IPS-18c (cell line): ENCODE data around the gene GUCY1B1.
"Not testable (repeated sequence)": the region's sequence is repeated elsewhere in the genome, so short reads cannot be mapped to it uniquely, and the experiment has no call there.

Experiments used
- H3K4me3 ChIP-seq: 2 replicates; pipeline ENCODE4 v1.7.0; 2013; ENCODE audit warnings: low read depth, mild to moderate bottlenecking, low read length, moderate library complexity; ENCODE audit not compliant: insufficient read depth
- H3K9me3 ChIP-seq: one replicate; pipeline ENCODE4 v1.6.1; 2013; ENCODE audit warnings: mild to moderate bottlenecking, low read length, moderate library complexity; ENCODE audit not compliant: control insufficient read depth, insufficient read depth

GUCY1B1 gene

GRCh38 chr4:155785828-155786227, 27.0 kb downstream of the GUCY1B1 start:
- Histone ChIP-seq H3K4me3 (no peak overlapping the region), H3K9me3 (no peaks in the 10 kb centered on the region)

DNA sequence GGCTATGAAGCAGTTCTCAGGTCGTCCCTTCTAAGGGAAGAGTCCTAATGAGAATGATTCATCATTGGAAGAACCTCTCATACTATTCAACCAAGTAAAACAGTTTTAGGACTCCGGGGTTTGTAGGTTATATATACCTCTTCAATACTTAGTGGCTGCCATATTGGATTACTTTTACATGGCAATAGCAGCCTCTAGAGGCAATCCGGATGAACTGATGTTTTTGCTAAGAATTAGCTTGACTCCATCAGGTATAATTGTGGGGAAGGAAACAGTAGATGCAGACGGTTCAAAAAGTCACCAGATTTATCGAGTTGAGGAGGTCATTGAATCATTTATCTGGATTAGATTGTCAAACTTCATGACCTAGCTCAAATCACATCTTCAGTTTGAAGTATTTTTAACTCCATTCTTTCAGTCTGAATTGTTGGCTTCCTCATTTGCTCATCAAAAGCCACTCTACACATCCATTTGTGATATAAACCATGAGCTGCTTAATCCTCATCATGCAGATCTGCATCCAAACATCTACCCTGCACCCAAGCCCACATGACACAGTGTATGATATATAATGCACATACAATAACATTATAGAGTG, 28.4 kb downstream of the GUCY1B1 start:
- no peak overlapping the region for H3K4me3 ChIP-seq
- H3K9me3 ChIP-seq: no peaks in the 10 kb centered on the region

DNA sequence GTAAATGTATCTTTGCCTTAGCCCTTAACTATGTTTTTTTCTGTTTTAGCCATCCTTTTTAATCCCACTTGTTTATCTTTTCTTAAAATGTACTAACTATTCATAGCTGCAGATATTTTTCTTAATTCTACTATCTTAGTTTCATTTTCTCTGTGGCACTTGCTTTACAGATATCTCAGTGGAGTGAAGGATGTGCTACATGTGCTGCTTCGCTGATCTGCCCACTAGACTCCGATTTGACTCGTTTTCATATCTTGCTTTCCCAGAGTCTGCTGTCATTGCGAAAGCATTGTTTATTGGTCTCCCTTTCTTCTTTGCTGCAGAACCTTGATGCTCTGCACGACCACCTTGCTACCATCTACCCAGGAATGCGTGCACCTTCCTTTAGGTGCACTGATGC, 30.6 kb downstream of the GUCY1B1 start:
- Histone ChIP-seq H3K9me3 (no peaks in the 10 kb centered on the region), H3K4me3 (no peak overlapping the region)

DNA sequence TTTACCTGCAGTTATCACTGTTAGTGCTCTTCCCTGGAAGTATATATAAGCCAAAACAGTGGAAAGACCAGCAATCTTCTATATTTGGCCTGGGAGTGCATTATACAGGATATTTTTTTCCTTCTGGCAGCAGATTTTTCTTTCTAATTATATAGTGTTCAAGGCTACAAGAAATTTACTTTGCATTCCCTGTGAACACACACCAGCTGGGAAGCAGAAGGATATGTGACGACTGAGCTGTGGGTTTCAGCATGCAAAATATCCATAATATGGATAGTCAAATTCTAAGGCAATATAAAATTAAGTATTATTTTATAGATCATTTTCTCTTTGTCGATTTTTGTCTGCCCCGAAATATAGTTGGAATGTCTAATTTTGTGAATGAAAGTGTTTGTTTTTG, 31.2 kb downstream of the GUCY1B1 start:
- no peak overlapping the region for H3K4me3 ChIP-seq
- no peaks in the 10 kb centered on the region for H3K9me3 ChIP-seq

DNA sequence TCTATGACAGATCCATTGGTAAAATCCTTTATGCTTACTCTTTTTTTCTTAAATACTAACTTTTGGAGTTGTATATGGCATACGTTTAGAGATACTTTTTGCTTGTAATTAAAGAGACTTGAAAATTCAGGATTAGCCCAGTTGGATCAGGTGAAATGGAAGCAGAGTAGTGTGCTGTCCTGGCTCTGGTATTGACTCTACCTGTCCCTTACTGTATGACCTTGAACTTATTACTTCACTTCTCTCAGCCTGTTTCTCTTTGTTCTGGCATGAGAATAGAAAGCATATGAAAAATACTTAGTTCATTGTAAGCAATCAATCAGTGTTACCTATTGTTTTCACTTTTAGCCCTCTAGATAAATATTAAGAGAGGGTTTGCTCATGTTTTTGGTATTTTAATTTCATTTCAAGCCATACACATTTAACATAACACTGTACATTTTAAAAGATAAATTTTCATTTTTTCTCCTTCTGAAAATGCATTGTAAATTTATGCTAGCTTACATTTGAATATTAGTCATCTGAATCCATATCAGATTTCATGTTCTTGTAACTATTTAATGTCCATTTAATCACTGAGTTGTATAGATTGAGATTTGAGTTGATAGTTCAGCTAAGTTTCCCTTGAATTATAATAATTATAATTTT, 35.9 kb downstream of the GUCY1B1 start:
- Histone ChIP-seq H3K4me3 (no peak overlapping the region), H3K9me3 (no peaks in the 10 kb centered on the region)

DNA sequence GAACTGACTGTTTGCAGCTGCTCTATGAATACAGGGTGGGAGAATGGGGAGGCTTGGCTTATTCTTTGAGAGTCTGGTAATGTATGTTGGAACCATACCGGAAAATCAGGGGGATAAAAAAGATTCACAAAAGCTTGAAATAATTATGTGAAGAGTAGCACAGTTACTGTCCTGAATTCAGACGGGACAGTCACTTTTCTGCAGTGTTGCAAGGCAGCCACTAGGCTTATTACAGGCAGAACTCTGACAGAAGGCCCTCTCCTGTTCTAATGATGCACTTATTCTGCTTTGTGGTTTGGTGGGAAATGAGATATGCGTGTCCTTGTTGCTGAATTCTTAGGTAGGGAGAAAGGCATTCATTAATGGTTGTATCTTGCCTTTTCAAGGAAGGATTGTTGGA, 37.2 kb downstream of the GUCY1B1 start:
- H3K9me3 ChIP-seq: no peaks in the 10 kb centered on the region
- no peak overlapping the region for H3K4me3 ChIP-seq

GRCh38 chr4:155797581-155797980, 38.8 kb downstream of the GUCY1B1 start:
- H3K9me3 ChIP-seq, H3K4me3 ChIP-seq: not testable (repeated sequence)

GRCh38 chr4:155799116-155799793, 40.4 kb downstream of the GUCY1B1 start:
- no peaks in the 10 kb centered on the region for H3K9me3 ChIP-seq
- H3K4me3 ChIP-seq: no peak overlapping the region

GRCh38 chr4:155799794-155800123, 40.9 kb downstream of the GUCY1B1 start:
- Histone ChIP-seq H3K9me3 (no peaks in the 10 kb centered on the region), H3K4me3 (no peak overlapping the region)

GRCh38 chr4:155800685-155801343, 42.0 kb downstream of the GUCY1B1 start:
- no peaks in the 10 kb centered on the region for H3K9me3 ChIP-seq
- no peak overlapping the region for H3K4me3 ChIP-seq

DNA sequence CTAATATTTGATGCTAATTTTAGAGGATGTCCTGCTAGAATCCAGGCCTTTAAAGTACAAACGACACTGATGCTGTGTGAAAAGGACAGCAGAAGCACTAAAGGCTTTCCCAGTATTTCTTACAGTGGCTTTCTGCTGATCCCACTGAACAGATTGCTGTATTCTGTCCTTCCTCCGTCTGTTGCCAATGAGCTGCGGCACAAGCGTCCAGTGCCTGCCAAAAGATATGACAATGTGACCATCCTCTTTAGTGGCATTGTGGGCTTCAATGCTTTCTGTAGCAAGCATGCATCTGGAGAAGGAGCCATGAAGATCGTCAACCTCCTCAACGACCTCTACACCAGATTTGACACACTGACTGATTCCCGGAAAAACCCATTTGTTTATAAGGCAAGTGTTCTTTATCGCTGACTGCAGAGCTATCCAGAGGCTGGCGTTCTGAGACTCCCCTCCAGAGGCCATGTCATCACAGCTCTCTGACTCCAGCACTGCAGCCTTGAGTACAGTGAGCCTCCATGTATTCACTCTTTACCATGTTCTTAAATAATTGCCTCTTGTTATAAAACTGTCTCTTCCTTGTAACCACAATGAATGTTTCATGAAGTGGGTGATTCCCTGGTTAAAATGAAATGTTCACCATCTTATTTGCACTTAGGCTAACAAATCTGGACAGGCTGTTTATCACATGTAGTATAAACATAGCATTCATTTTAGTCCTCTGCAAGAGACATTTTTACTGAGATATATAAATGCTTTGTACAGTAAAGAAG, 43.6 kb downstream of the GUCY1B1 start:
- no peak overlapping the region for H3K4me3 ChIP-seq
- no peaks in the 10 kb centered on the region for H3K9me3 ChIP-seq

DNA sequence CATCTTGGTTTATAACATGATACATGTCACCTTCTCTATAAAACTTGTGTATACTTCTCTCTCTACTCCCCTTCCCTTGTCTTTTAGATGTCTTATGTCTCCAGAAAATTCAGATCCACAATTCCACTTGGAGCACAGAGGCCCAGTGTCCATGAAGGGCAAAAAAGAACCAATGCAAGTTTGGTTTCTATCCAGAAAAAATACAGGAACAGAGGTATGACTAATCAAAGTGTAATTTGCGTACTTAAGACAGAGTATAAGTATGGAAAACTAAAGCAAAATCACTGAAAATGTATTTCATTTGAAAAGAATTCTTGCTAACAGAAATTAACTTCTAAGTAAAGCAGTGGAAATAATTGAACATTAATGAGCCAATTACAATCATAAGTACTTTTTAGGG, 46.2 kb downstream of the GUCY1B1 start:
- H3K9me3 ChIP-seq: no peaks in the 10 kb centered on the region
- H3K4me3 ChIP-seq: no peak overlapping the region

DNA sequence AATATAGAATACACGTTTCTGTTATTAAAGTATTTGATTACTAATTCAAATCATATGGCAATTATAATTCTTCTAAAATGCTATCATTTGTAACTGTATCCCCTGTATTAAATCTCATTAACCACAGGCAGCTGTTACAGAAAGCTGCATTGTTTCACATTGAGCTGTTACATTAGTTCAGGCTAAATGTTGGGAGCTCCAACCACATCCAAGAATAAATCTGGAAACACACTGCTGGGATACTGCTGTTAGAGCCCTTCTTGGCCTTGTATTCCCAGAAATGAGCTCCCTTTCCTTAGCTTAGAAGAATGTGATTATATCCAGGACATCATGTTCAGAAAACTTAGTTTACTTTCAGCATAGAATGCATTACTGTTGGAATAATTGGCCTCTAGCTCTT, 48.2 kb downstream of the GUCY1B1 start:
- Histone ChIP-seq H3K9me3 (no peaks in the 10 kb centered on the region), H3K4me3 (no peak overlapping the region)

- no peak overlapping the region for H3K4me3 ChIP-seq
- H3K9me3 ChIP-seq: no peaks in the 10 kb centered on the region
Observed at GRCh38 chr4:155809835-155810234, 51.0 kb downstream of the GUCY1B1 start.

GRCh38 chr4:155811083-155811482, 52.3 kb downstream of the GUCY1B1 start:
- no peak overlapping the region for H3K4me3 ChIP-seq

DNA sequence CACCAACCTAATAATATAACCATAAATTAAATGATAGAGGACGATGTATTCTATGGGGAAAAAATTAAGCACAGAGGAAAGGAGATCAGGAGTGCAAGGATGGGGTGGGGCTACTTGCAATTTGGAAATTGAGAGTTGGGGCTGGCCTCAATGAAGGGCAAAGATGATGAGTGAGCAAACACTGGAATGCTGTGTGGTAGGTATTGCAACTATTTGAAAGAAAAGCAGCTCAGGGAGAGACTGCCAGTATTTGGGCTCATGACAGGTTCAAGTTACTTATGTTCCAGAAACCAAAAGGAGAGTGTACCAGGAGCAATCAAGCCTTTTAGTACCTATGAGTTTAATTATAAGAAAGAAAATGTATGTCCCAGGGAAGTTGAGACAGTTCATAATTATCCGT, 59.8 kb downstream of the GUCY1B1 start:
- Histone ChIP-seq H3K4me3 (no peak overlapping the region), H3K9me3 (no peaks in the 10 kb centered on the region)

More at GRCh38 chr4:155811083-155811482, 52.3 kb downstream of the GUCY1B1 start:
- H3K9me3 ChIP-seq: no peaks in the 10 kb centered on the region

DNA sequence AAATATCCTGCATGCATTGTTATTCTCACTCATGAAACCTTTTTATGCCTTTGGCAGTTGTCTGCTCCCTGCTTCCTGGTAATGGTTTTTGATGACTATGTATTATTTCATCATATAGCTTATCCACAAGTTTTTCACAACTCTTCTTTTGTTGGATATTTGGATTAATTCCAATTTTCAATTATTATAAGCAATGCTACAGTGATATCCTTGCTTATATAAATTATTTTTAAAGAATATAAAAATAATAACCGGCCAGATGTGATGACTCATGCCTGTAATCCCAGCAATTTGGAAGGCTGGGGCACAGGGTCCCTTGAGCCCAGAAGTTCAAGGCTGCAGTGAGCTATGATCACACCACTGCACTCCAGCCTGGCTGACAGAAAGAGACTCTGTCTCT, 60.2 kb downstream of the GUCY1B1 start:
- Histone ChIP-seq H3K9me3 (no peaks in the 10 kb centered on the region), H3K4me3 (no peak overlapping the region)
